B cell (primary cell): ENCODE data around the gene ZNF774.

Experiments used
- EZH2 ChIP-seq: IDR thresholded peaks from 2 replicates; pipeline ENCODE4 v1.6.1; 2012; ENCODE audit warnings: borderline replicate concordance, low read depth, mild to moderate bottlenecking, moderate library complexity, low read length; ENCODE audit not compliant: insufficient read depth, poor library complexity, severe bottlenecking
- TF ChIP-seq, protein P1 (sequence below): fragments of 200-600 bp; IDR thresholded peaks from one replicate; pipeline ENCODE4 v1.8.0; 2022; ENCODE audit warnings: antibody characterized with exemption, mild to moderate bottlenecking

- TF ChIP-seq, protein P1, sequence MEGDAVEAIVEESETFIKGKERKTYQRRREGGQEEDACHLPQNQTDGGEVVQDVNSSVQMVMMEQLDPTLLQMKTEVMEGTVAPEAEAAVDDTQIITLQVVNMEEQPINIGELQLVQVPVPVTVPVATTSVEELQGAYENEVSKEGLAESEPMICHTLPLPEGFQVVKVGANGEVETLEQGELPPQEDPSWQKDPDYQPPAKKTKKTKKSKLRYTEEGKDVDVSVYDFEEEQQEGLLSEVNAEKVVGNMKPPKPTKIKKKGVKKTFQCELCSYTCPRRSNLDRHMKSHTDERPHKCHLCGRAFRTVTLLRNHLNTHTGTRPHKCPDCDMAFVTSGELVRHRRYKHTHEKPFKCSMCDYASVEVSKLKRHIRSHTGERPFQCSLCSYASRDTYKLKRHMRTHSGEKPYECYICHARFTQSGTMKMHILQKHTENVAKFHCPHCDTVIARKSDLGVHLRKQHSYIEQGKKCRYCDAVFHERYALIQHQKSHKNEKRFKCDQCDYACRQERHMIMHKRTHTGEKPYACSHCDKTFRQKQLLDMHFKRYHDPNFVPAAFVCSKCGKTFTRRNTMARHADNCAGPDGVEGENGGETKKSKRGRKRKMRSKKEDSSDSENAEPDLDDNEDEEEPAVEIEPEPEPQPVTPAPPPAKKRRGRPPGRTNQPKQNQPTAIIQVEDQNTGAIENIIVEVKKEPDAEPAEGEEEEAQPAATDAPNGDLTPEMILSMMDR = no peak
- TF ChIP-seq EZH2 = no peak
Measured at GRCh38 chr15:90375071-90375470, 23.0 kb downstream of the ZNF774 start.
